Measurements from ENCODE around the gene KIF16B. TPM values are rescaled to one million over a fixed set of nuclear protein-coding genes. Genes with fewer than 3 reads are reported as not detected.
"Not testable (repeated sequence)": the region's sequence is repeated elsewhere in the genome, so short reads cannot be mapped to it uniquely, and the experiment has no call there.

The KIF16B gene
- total RNA-seq, 1 donor = 5.8 TPM

GRCh38 chr20:16530201-16530681 is 43.0 kb downstream of the KIF16B start:
- H3K9me3 ChIP-seq (ENCODE audit: low read depth, low read length) = no peaks in the 10 kb centered on the region
- H3K27me3 ChIP-seq (ENCODE audit: insufficient read depth, low read length) = no peaks in the 10 kb centered on the region
- H3K4me1 ChIP-seq (ENCODE audit: insufficient read depth, low read length) = no peaks in the 10 kb centered on the region
- no peak overlapping the region for H3K4me3 ChIP-seq (ENCODE audit: low read length)

- no peaks in the 10 kb centered on the region for H3K27me3 ChIP-seq (ENCODE audit: insufficient read depth, low read length)
- no peaks in the 10 kb centered on the region for H3K9me3 ChIP-seq (ENCODE audit: low read depth, low read length)
- H3K4me1 ChIP-seq (ENCODE audit: insufficient read depth, low read length) = no peaks in the 10 kb centered on the region
- H3K4me3 ChIP-seq (ENCODE audit: low read length) = no peak overlapping the region
Measured at GRCh38 chr20:16528078-16528477, 45.2 kb downstream of the KIF16B start.

- no peak overlapping the region for H3K4me3 ChIP-seq (ENCODE audit: low read length)
Measured at GRCh38 chr20:16527438-16527837, 45.8 kb downstream of the KIF16B start.

GRCh38 chr20:16526433-16527380 is 46.5 kb downstream of the KIF16B start:
- Histone ChIP-seq H3K27me3 (ENCODE audit: insufficient read depth, low read length) (no peaks in the 10 kb centered on the region), H3K4me1 (ENCODE audit: insufficient read depth, low read length) (no peaks in the 10 kb centered on the region), H3K4me3 (ENCODE audit: low read length) (no peak overlapping the region), H3K9me3 (ENCODE audit: low read depth, low read length) (no peaks in the 10 kb centered on the region)

More at GRCh38 chr20:16527438-16527837, 45.8 kb downstream of the KIF16B start:
- Histone ChIP-seq H3K27me3 (ENCODE audit: insufficient read depth, low read length) (no peaks in the 10 kb centered on the region), H3K4me1 (ENCODE audit: insufficient read depth, low read length) (no peaks in the 10 kb centered on the region), H3K9me3 (ENCODE audit: low read depth, low read length) (no peaks in the 10 kb centered on the region)

- not testable (repeated sequence) for H3K27me3 ChIP-seq (ENCODE audit: insufficient read depth, low read length); H3K4me1 ChIP-seq (ENCODE audit: insufficient read depth, low read length); H3K4me3 ChIP-seq (ENCODE audit: low read length); H3K9me3 ChIP-seq (ENCODE audit: low read depth, low read length)
Measured at GRCh38 chr20:16522651-16523050, 50.6 kb downstream of the KIF16B start.

GRCh38 chr20:16520154-16520553 is 53.1 kb downstream of the KIF16B start:
- Histone ChIP-seq H3K4me3 (ENCODE audit: low read length) (no peak overlapping the region), H3K27me3 (ENCODE audit: insufficient read depth, low read length) (no peaks in the 10 kb centered on the region), H3K9me3 (ENCODE audit: low read depth, low read length) (no peaks in the 10 kb centered on the region), H3K4me1 (ENCODE audit: insufficient read depth, low read length) (peaks cover 3% of the 10 kb centered on the region)

GRCh38 chr20:16519673-16520072 is 53.6 kb downstream of the KIF16B start:
- not testable (repeated sequence) for H3K4me1 ChIP-seq (ENCODE audit: insufficient read depth, low read length); H3K27me3 ChIP-seq (ENCODE audit: insufficient read depth, low read length); H3K9me3 ChIP-seq (ENCODE audit: low read depth, low read length); H3K4me3 ChIP-seq (ENCODE audit: low read length)

- no peaks in the 10 kb centered on the region for H3K9me3 ChIP-seq (ENCODE audit: low read depth, low read length)
- no peak overlapping the region for H3K4me3 ChIP-seq (ENCODE audit: low read length)
- H3K4me1 ChIP-seq (ENCODE audit: insufficient read depth, low read length) = peaks cover 10% of the 10 kb centered on the region
Measured at GRCh38 chr20:16518784-16519084, 54.5 kb downstream of the KIF16B start.

GRCh38 chr20:16517946-16518783 is 55.1 kb downstream of the KIF16B start:
- Histone ChIP-seq H3K27me3 (ENCODE audit: insufficient read depth, low read length) (no peaks in the 10 kb centered on the region), H3K4me1 (ENCODE audit: insufficient read depth, low read length) (peaks cover 16% of the 10 kb centered on the region), H3K9me3 (ENCODE audit: low read depth, low read length) (no peaks in the 10 kb centered on the region), H3K4me3 (ENCODE audit: low read length) (no peak overlapping the region)

More at GRCh38 chr20:16518784-16519084, 54.5 kb downstream of the KIF16B start:
- no peaks in the 10 kb centered on the region for H3K27me3 ChIP-seq (ENCODE audit: insufficient read depth, low read length)

GRCh38 chr20:16516794-16517193 is 56.5 kb downstream of the KIF16B start:
- Histone ChIP-seq H3K4me3 (ENCODE audit: low read length) (no peak overlapping the region), H3K27me3 (ENCODE audit: insufficient read depth, low read length) (no peaks in the 10 kb centered on the region), H3K9me3 (ENCODE audit: low read depth, low read length) (no peaks in the 10 kb centered on the region), H3K4me1 (ENCODE audit: insufficient read depth, low read length) (peaks cover 18% of the 10 kb centered on the region)

- peaks cover 18% of the 10 kb centered on the region for H3K4me1 ChIP-seq (ENCODE audit: insufficient read depth, low read length)
- H3K27me3 ChIP-seq (ENCODE audit: insufficient read depth, low read length) = no peaks in the 10 kb centered on the region
- no peak overlapping the region for H3K4me3 ChIP-seq (ENCODE audit: low read length)
- H3K9me3 ChIP-seq (ENCODE audit: low read depth, low read length) = no peaks in the 10 kb centered on the region
Measured at GRCh38 chr20:16515046-16515445, 58.2 kb downstream of the KIF16B start.

- no peak overlapping the region for H3K4me3 ChIP-seq (ENCODE audit: low read length)
- no peaks in the 10 kb centered on the region for H3K9me3 ChIP-seq (ENCODE audit: low read depth, low read length)
- no peaks in the 10 kb centered on the region for H3K27me3 ChIP-seq (ENCODE audit: insufficient read depth, low read length)
- peaks cover 18% of the 10 kb centered on the region for H3K4me1 ChIP-seq (ENCODE audit: insufficient read depth, low read length)
Measured at GRCh38 chr20:16514140-16514539, 59.1 kb downstream of the KIF16B start.

- Histone ChIP-seq H3K27me3 (ENCODE audit: insufficient read depth, low read length) (no peaks in the 10 kb centered on the region), H3K4me3 (ENCODE audit: low read length) (no peak overlapping the region), H3K4me1 (ENCODE audit: insufficient read depth, low read length) (no peaks in the 10 kb centered on the region), H3K9me3 (ENCODE audit: low read depth, low read length) (no peaks in the 10 kb centered on the region)
Measured at GRCh38 chr20:16505894-16506293, 67.4 kb downstream of the KIF16B start.

GRCh38 chr20:16501301-16501700 is 71.9 kb downstream of the KIF16B start:
- no peaks in the 10 kb centered on the region for H3K4me1 ChIP-seq (ENCODE audit: insufficient read depth, low read length)
- no peak overlapping the region for H3K4me3 ChIP-seq (ENCODE audit: low read length)
- no peaks in the 10 kb centered on the region for H3K9me3 ChIP-seq (ENCODE audit: low read depth, low read length)
- H3K27me3 ChIP-seq (ENCODE audit: insufficient read depth, low read length) = no peaks in the 10 kb centered on the region

- Histone ChIP-seq H3K4me3 (ENCODE audit: low read length) (no peak overlapping the region), H3K27me3 (ENCODE audit: insufficient read depth, low read length) (no peaks in the 10 kb centered on the region), H3K9me3 (ENCODE audit: low read depth, low read length) (no peaks in the 10 kb centered on the region), H3K4me1 (ENCODE audit: insufficient read depth, low read length) (no peaks in the 10 kb centered on the region)
Measured at GRCh38 chr20:16500197-16500596, 73.1 kb downstream of the KIF16B start.

All from mononuclear cell (primary cell).